SK-N-SH treated with all-trans-retinoic acid at 6 μM for 48 hours (cell line): ENCODE measurements around the gene CD2.

Experiments
- OSR1 ChIP-seq: fragments of 250-450 bp; sonication (Bioruptor Pico); IDR thresholded peaks from 2 replicates; pipeline ENCODE4 v1.8.0; 2022; ENCODE audit warnings: moderate library complexity, mild to moderate bottlenecking, inconsistent platforms
- RARB ChIP-seq: fragments of 250-450 bp; sonication (Bioruptor Pico); IDR thresholded peaks from 2 replicates; pipeline ENCODE4 v1.8.0; 2021; ENCODE audit warnings: mild to moderate bottlenecking, moderate library complexity
- ZFP3 ChIP-seq: fragments of 250-450 bp; sonication (Bioruptor Pico); IDR thresholded peaks from 2 replicates; pipeline ENCODE4 v1.5.0; 2020; ENCODE audit warnings: mild to moderate bottlenecking, moderate library complexity

GRCh38 chr1:116740296-116740695 is 13.9 kb upstream of the CD2 start:
- TF ChIP-seq RARB (CRISPR knock-in tag), result no peak
- no peak for TF ChIP-seq ZFP3
- no peak for TF ChIP-seq OSR1 (CRISPR knock-in tag)
